Stimulated activated CD4-positive, alpha-beta T cell treated with anti-CD3 and anti-CD28 coated beads, Interleukin-15, amount 100 ng/mL, for 24 hours (primary cell): ENCODE data around the gene IGF1.

Experiments
- DNase-seq: peaks from one replicate; pipeline ENCODE4 v3.0.0-alpha.2; 2020

Gene IGF1

GRCh38 chr12:102487226-102487625 is 6.9 kb upstream of the IGF1 start:
- DNase-seq, result no peak

GRCh38 chr12:102486153-102486552 is 5.8 kb upstream of the IGF1 start:
- DNase-seq, result no peak

- DNase-seq, result peak; percentile 72
These were observed 4.1 kb upstream of the IGF1 start for GRCh38 chr12:102484428-102484958.

- DNase-seq, result peak; percentile 3
These were observed 3.7 kb upstream of the IGF1 start for GRCh38 chr12:102484017-102484416.

GRCh38 chr12:102483466-102483865 is 3.1 kb upstream of the IGF1 start:
- peak; percentile 11 for DNase-seq

GRCh38 chr12:102481705-102482425 is 1.5 kb upstream of the IGF1 start:
- no peak for DNase-seq

GRCh38 chr12:102479939-102480338 is 424 bp downstream of the IGF1 start:
- no peak for DNase-seq

GRCh38 chr12:102479099-102479885 is 1.1 kb downstream of the IGF1 start:
- DNase-seq, result no peak

- DNase-seq, result peak; percentile 39
These were observed 1.8 kb downstream of the IGF1 start for GRCh38 chr12:102478405-102479098.

- no peak for DNase-seq
These were observed 5.0 kb downstream of the IGF1 start for GRCh38 chr12:102475355-102475754.

GRCh38 chr12:102474438-102475064 is 5.8 kb downstream of the IGF1 start:
- DNase-seq, result peak; percentile 8

- DNase-seq, result no peak
These were observed 7.9 kb downstream of the IGF1 start for GRCh38 chr12:102472496-102472895.

- DNase-seq, result no peak
These were observed 8.8 kb downstream of the IGF1 start for GRCh38 chr12:102471556-102471955.

- no peak for DNase-seq
These were observed 9.4 kb downstream of the IGF1 start for GRCh38 chr12:102470945-102471344.

- DNase-seq, result no peak
These were observed 12.0 kb downstream of the IGF1 start for GRCh38 chr12:102468261-102468915.

GRCh38 chr12:102465762-102466560 is 14.4 kb downstream of the IGF1 start:
- DNase-seq, result no peak

- DNase-seq, result no peak
These were observed 16.6 kb downstream of the IGF1 start for GRCh38 chr12:102463659-102464249.

- DNase-seq, result no peak
These were observed 17.4 kb downstream of the IGF1 start for GRCh38 chr12:102462795-102463465.

- no peak for DNase-seq
These were observed 18.0 kb downstream of the IGF1 start for GRCh38 chr12:102462386-102462785.

- no peak for DNase-seq
These were observed 18.9 kb downstream of the IGF1 start for GRCh38 chr12:102461501-102461900.

GRCh38 chr12:102459314-102459713 is 21.0 kb downstream of the IGF1 start:
- DNase-seq, result no peak
